Endothelial cell of umbilical vein (primary cell): Measurements from ENCODE around the gene NBEAL2. TPM values are rescaled to one million over a fixed set of nuclear protein-coding genes. Genes with fewer than 3 reads are reported as not detected.

Source experiments
- BruUV-seq: library from RNA; stranded (reverse); fragments of 400-500 nt; replicated peaks from 2 replicates; lab custom pipeline; 2021; lab: Mats Ljungman, UMichigan
- CTCF ChIA-PET: fragments of 300-600, 350-600 bp; sonication (Branson Sonifier 250); formaldehyde crosslinking; loops from one replicate; lab custom pipeline; 2021; ENCODE audit warnings: antibody characterized with exemption, inconsistent platforms; lab: Charles Lee
- POLR2A ChIA-PET: fragments of 300-600, 350-600 bp; sonication (Branson Sonifier 250); formaldehyde crosslinking; loops from one replicate; lab custom pipeline; 2021; ENCODE audit warnings: antibody characterized with exemption, inconsistent platforms; lab: Charles Lee
- DNase-seq: peaks from one replicate; pipeline ENCODE4 v3.0.0-alpha.2; 2011; ENCODE audit warnings: low read depth, low spot score
- FAIRE-seq: peaks from 2 replicates; lab custom pipeline; 2011; peaks lifted over from hg19 to GRCh38; lab: Jason Lieb, UNC
- H2AFZ ChIP-seq: 2 replicates; pipeline ENCODE4 v1.6.0; 2012; ENCODE audit warnings: low read depth, low read length, control low read depth, inconsistent platforms
- H3K27ac ChIP-seq: 2 replicates; pipeline ENCODE4 v1.5.1; 2011; ENCODE audit warnings: low read depth, mild to moderate bottlenecking, control low read depth, low read length, moderate library complexity; ENCODE audit not compliant: insufficient read depth
- H3K27me3 ChIP-seq, 2 experiments: 2 replicates each; pipeline versions ENCODE4 v1.6.0 to v1.6.1; 2011; ENCODE audit warnings: low read length in 2 of 2, mixed read lengths in 1 of 2; ENCODE audit not compliant: control insufficient read depth in 2 of 2, insufficient read depth in 2 of 2
- H3K36me3 ChIP-seq, 2 experiments: 2 replicates in 1 of 2; 3 replicates in 1 of 2; pipeline ENCODE4 v1.5.1; 2011; ENCODE audit warnings: low read length in 2 of 2, mild to moderate bottlenecking in 1 of 2, moderate library complexity in 1 of 2; ENCODE audit not compliant: control insufficient read depth in 2 of 2, insufficient read depth in 2 of 2; ENCODE audit errors: extremely low read depth in 1 of 2
- H3K4me1 ChIP-seq: 3 replicates; pipeline ENCODE4 v1.5.1; 2011; ENCODE audit warnings: mild to moderate bottlenecking, low read length; ENCODE audit not compliant: control insufficient read depth, insufficient read depth; ENCODE audit errors: extremely low read depth
- H3K4me2 ChIP-seq: 2 replicates; pipeline ENCODE4 v1.6.1; 2011; ENCODE audit warnings: low read length, control low read depth, mixed read lengths; ENCODE audit not compliant: insufficient read depth
- H3K4me3 ChIP-seq, 3 experiments: fragments of 200-600 bp in 1 of 3; sonication (generic), shearing (Covaris generic) in 1 of 3; replicated peaks in 1 of 3; 2 replicates each; pipeline ENCODE4 v1.5.1; 2011 to 2016; ENCODE audit warnings: control low read depth in 3 of 3, low read length in 3 of 3, mild to moderate bottlenecking in 2 of 3, inconsistent platforms in 1 of 3, low read depth in 1 of 3, moderate library complexity in 1 of 3; ENCODE audit not compliant: insufficient read depth in 1 of 3
- H3K79me2 ChIP-seq: 2 replicates; pipeline ENCODE4 v1.6.0; 2012; ENCODE audit warnings: low read length, inconsistent platforms; ENCODE audit not compliant: control insufficient read depth, insufficient read depth
- H3K9ac ChIP-seq: replicated peaks from 2 replicates; pipeline ENCODE3; 2011; ENCODE audit warnings: low read length, control low read depth; ENCODE audit not compliant: insufficient read depth; ENCODE audit errors: extremely low read depth
- H3K9me1 ChIP-seq: replicated peaks from 3 replicates; pipeline ENCODE4 v1.6.0; 2011; ENCODE audit warnings: mild to moderate bottlenecking, low read length; ENCODE audit not compliant: control insufficient read depth, insufficient read depth; ENCODE audit errors: extremely low read depth
- H3K9me3 ChIP-seq: replicated peaks from 2 replicates; pipeline ENCODE4 v1.5.1; 2012; ENCODE audit warnings: low read length, inconsistent platforms; ENCODE audit not compliant: control insufficient read depth, insufficient read depth
- H4K20me1 ChIP-seq: replicated peaks from 2 replicates; pipeline ENCODE3; 2011; ENCODE audit warnings: mild to moderate bottlenecking, low read length; ENCODE audit not compliant: control insufficient read depth, insufficient read depth; ENCODE audit errors: extremely low read depth
- CTCF ChIP-seq, 2 donors: IDR thresholded peaks; 1 replicate in 1 of 2; 2 replicates in 1 of 2; pipeline ENCODE4 v1.5.1; 2011; ENCODE audit warnings: low read length in 2 of 2, mild to moderate bottlenecking in 2 of 2, moderate library complexity in 2 of 2, control low read depth in 1 of 2, inconsistent platforms in 1 of 2, low read depth in 1 of 2; ENCODE audit not compliant: insufficient read depth in 1 of 2; ENCODE audit errors: extremely low read depth in 1 of 2
- EZH2 ChIP-seq: IDR thresholded peaks from 2 replicates; pipeline ENCODE4 v1.6.1; 2012; ENCODE audit warnings: borderline replicate concordance, low read depth, mild to moderate bottlenecking, moderate library complexity, low read length, inconsistent platforms; ENCODE audit not compliant: severe bottlenecking
- FOS ChIP-seq: IDR thresholded peaks from 2 replicates; pipeline ENCODE4 v1.6.1; 2011; ENCODE audit warnings: mild to moderate bottlenecking, low read length, moderate library complexity, borderline replicate concordance; ENCODE audit not compliant: insufficient read depth
- GATA2 ChIP-seq: IDR thresholded peaks from 2 replicates; pipeline ENCODE4 v1.7.0; 2011; ENCODE audit warnings: low read depth, mild to moderate bottlenecking, moderate library complexity, mixed read lengths, low read length; ENCODE audit not compliant: insufficient read length, insufficient read depth
- JUN ChIP-seq: IDR thresholded peaks from 2 replicates; pipeline ENCODE4 v1.6.1; 2011; ENCODE audit warnings: borderline replicate concordance, low read depth; ENCODE audit not compliant: insufficient read length, insufficient read depth
- MAX ChIP-seq: IDR thresholded peaks from 2 replicates; pipeline ENCODE4 v1.6.1; 2011; ENCODE audit not compliant: insufficient read depth, insufficient read length
- MYC ChIP-seq: IDR thresholded peaks from one replicate; pipeline ENCODE4 v1.6.1; 2011; ENCODE audit warnings: mild to moderate bottlenecking, low read depth, low read length
- POLR2A ChIP-seq: IDR thresholded peaks from 2 replicates; pipeline ENCODE4 v1.6.1; 2012; ENCODE audit warnings: low read depth, mild to moderate bottlenecking, control low read depth, low read length
- POLR2AphosphoS5 ChIP-seq: IDR thresholded peaks from 2 replicates; pipeline ENCODE4 v1.6.1; 2012; ENCODE audit warnings: low read depth, mild to moderate bottlenecking, control low read depth, low read length, moderate library complexity; ENCODE audit not compliant: insufficient read depth
- dilution Hi-C: fragments of 300-500 bp; cut with MboI; formaldehyde crosslinking; loops from one replicate; pipeline ENCODE4 v1.15.0; 2019; ENCODE audit warnings: low sequenced_read_pairs; ENCODE audit not compliant: extremely low pct_ligation_motif_present
- intact Hi-C: fragments of 100-400 bp; cut with micrococcal nuclease; formaldehyde crosslinking; loops from one replicate; pipeline ENCODE4 v1.10.0; 2022
- polyA plus RNA-seq, 4 experiments: library from polyadenylated mRNA; depleted of rRNA in 3 of 4; stranded (reverse) in 3 of 4; unstranded in 1 of 4; fragments of >200 nt; gene quantifications; 2 replicates each; pipeline versions ENCODE4 v1.2.1 to v1.2.3, GENCODE V29; 2011 to 2012; ENCODE audit warnings: missing spikeins in 1 of 4
- total RNA-seq: library from RNA; stranded (reverse); gene quantifications from 2 replicates; pipeline ENCODE4 v1.2.3, GENCODE V29; 2021

Gene NBEAL2
- total and polyA plus RNA-seq, 2 donors (not counting 3 experiments of a cell fraction or from before 2014, with no cell fraction given), result 48.0 to 84.7 TPM

GRCh38 chr3:46955157-46955556 lies 24.3 kb upstream of the NBEAL2 start:
- CTCF ChIA-PET, result no interaction called here
- no peaks in the 10 kb centered on the region for H3K27me3 ChIP-seq
- peaks cover 29% of the 10 kb centered on the region for H3K4me1 ChIP-seq
- FAIRE-seq (no peak), DNase-seq (no peak)
- H2AFZ ChIP-seq, result no peak overlapping the region
- no TSS peak for BruUV-seq
- no peaks in the 10 kb centered on the region for H3K36me3 ChIP-seq
- no peaks in the 10 kb centered on the region for H3K9me3 ChIP-seq
- dilution Hi-C loops, result no loop called here
- H3K4me2 ChIP-seq, result no peak overlapping the region
- no peak overlapping the region for H3K27ac ChIP-seq
- H3K4me3 ChIP-seq, result no peak overlapping the region
- POLR2A ChIA-PET, result no interaction called here
- H3K9ac ChIP-seq, result no peak overlapping the region
- intact Hi-C loops, result no loop called here
- H3K79me2 ChIP-seq, result peaks cover 92% of the 10 kb centered on the region
- no peaks in the 10 kb centered on the region for H3K9me1 ChIP-seq
- no peak for TF ChIP-seq MAX
- no peaks in the 10 kb centered on the region for H4K20me1 ChIP-seq

- Histone ChIP-seq H4K20me1 (no peaks in the 10 kb centered on the region), H3K9me3 (no peaks in the 10 kb centered on the region), H3K9me1 (no peaks in the 10 kb centered on the region), H3K27me3 (no peaks in the 10 kb centered on the region), H3K4me3 (no peak overlapping the region), H3K4me1 (peaks cover 29% of the 10 kb centered on the region), H3K36me3 (no peaks in the 10 kb centered on the region), H3K4me2 (no peak overlapping the region), H3K9ac (no peak overlapping the region), H3K79me2 (peaks cover 90% of the 10 kb centered on the region), H2AFZ (no peak overlapping the region), H3K27ac (no peak overlapping the region)
- dilution Hi-C loops, result no loop called here
- ChIA-PET POLR2A (no interaction called here), CTCF (interaction anchor here (0.9 kb wide), 1 partner anchor 20 kb away, joined by 3 read pairs; no protein-coding TSS in a partner anchor)
- DNase-seq (no peak), FAIRE-seq (no peak)
- TF ChIP-seq FOS (no peak), GATA2 (no peak), POLR2AphosphoS5 (no peak), MYC (no peak), CTCF (IDR thresholded peaks at IDR 0.05; ENCODE audit: extremely low read depth in 1 of 2, insufficient read depth in 1 of 2, low read depth in 1 of 2, low read length in 2 of 2) (no peak), POLR2A (no peak), JUN (no peak), MAX (no peak), EZH2 (no peak)
- BruUV-seq, result no TSS peak
- intact Hi-C loops, result no loop called here
Observed at GRCh38 chr3:46955801-46956259, 23.6 kb upstream of the NBEAL2 start.
